Liver (tissue), 3 donors: Measurements from ENCODE around the gene SRGN.

Source experiments
- ATF3 ChIP-seq: IDR thresholded peaks from 2 replicates; pipeline ENCODE4 v1.6.1; 2016; ENCODE audit warnings: antibody characterized with exemption
- CTCF ChIP-seq: fragments of 150-350 bp; IDR thresholded peaks from 2 replicates; pipeline ENCODE4 v1.5.1; 2017; ENCODE audit warnings: improper control_type of control experiment, low read depth, low read length; ENCODE audit not compliant: missing input control
- HNF4A ChIP-seq, 2 donors: conservative IDR thresholded peaks; 2 replicates each; pipeline ENCODE4 v1.6.1; 2016; ENCODE audit warnings: antibody characterized with exemption in 2 of 2, mild to moderate bottlenecking in 2 of 2
- HNF4G ChIP-seq: IDR thresholded peaks from 2 replicates; pipeline ENCODE4 v1.6.1; 2016; ENCODE audit warnings: antibody characterized with exemption
- JUND ChIP-seq, 2 donors: IDR thresholded peaks; 2 replicates each; pipeline ENCODE4 v1.6.1; 2016; ENCODE audit warnings: antibody characterized with exemption in 2 of 2
- MAX ChIP-seq: IDR thresholded peaks from 2 replicates; pipeline ENCODE4 v1.6.1; 2016; ENCODE audit warnings: antibody characterized with exemption
- RAD21 ChIP-seq, 2 donors: IDR thresholded peaks; 2 replicates each; pipeline ENCODE4 v1.6.1; 2016; ENCODE audit warnings: antibody characterized with exemption in 2 of 2, mild to moderate bottlenecking in 2 of 2
- REST ChIP-seq: IDR thresholded peaks from 2 replicates; pipeline ENCODE4 v1.6.1; 2016; ENCODE audit warnings: antibody characterized with exemption, mild to moderate bottlenecking
- SP1 ChIP-seq: IDR thresholded peaks from 2 replicates; pipeline ENCODE4 v1.6.1; 2018; ENCODE audit warnings: antibody characterized with exemption, mild to moderate bottlenecking
- donor health status: healthy.
- donor health status: healthy.

- TF ChIP-seq CTCF (no peak), JUND (IDR thresholded peaks at IDR 0.05) (no peak), MAX (no peak), RAD21 (IDR thresholded peaks at IDR 0.05) (no peak), SP1 (no peak), ATF3 (no peak), REST (no peak), HNF4A (conservative IDR thresholded peaks at IDR 0.05) (no peak), HNF4G (no peak)
These were observed 2.8 kb downstream of the SRGN start for GRCh38 chr10:69090685-69091084.
